Airway epithelial cell (primary cell): Measurements from ENCODE around the gene PRL. TPM values are rescaled to one million over a fixed set of nuclear protein-coding genes. Genes with fewer than 3 reads are reported as not detected.

Source experiments
- total RNA-seq: library from RNA; depleted of rRNA; stranded (reverse); fragments of >200 nt; gene quantifications from 2 replicates; pipeline ENCODE4 v1.2.3, GENCODE V29; 2015

PRL gene
- total RNA-seq: not detected in 2 replicates

DNA sequence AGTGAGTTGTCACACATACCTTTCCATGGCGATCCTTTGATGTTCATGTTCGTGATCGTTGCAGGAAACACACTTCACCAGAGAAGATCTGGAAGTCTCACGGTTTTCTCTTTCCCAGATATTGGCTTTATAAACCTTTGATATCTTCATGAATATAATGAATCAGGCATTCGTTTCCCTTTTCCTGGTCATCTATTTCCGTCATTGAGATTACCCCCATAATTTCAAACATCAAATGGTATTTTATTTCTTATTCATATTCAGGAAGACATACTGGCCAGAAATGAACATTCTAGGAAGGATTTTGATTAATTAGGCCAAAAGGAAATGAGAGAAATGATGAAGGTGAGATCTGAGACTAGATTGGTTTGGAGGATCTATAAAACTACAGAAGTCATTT, at the start of gene PRL:
PRL (minus strand) TSS at position 101 of the 400 bp plus-strand sequence; CDS start at position 47, 54 bp downstream.

